Ovary (tissue), 9 donors: ENCODE results near the gene KRTCAP3. TPM values are rescaled to one million over a fixed set of nuclear protein-coding genes. Genes with fewer than 3 reads are reported as not detected.
A peak's percentile ranks its signal among the peaks of the same experiment; 100 is the strongest.

Source experiments
- DNase-seq, 5 donors: peaks; one replicate each; pipeline ENCODE4 v3.0.0-alpha.2; 2019 to 2020
- H3K27ac ChIP-seq, 2 donors: fragments of 200-600 bp; one replicate each; pipeline versions ENCODE4 v1.5.1 to v1.8.0; 2019 to 2022
- H3K27me3 ChIP-seq: fragments of 200-600 bp; one replicate; pipeline ENCODE4 v1.8.0; 2022
- H3K36me3 ChIP-seq: fragments of 200-600 bp; sonication (generic); one replicate; pipeline ENCODE4 v1.5.1; 2019
- H3K4me1 ChIP-seq: one replicate; pipeline ENCODE4 v1.8.1; 2013; ENCODE audit warnings: mild to moderate bottlenecking, moderate library complexity; ENCODE audit not compliant: insufficient read depth
- H3K4me3 ChIP-seq: fragments of 200-600 bp; sonication (generic); one replicate; pipeline ENCODE4 v1.5.1; 2017
- H3K9me3 ChIP-seq, 2 donors: fragments of 200-600 bp in 1 of 2; sonication (generic) in 1 of 2; one replicate each; pipeline versions ENCODE4 v1.5.1 to v1.8.1; 2013 to 2019; ENCODE audit warnings: mild to moderate bottlenecking in 1 of 2, moderate library complexity in 1 of 2
- CTCF ChIP-seq, 3 donors: fragments of 450-650 bp in 2 of 3; fragments of 200-600 bp in 1 of 3; IDR thresholded peaks; one replicate each; pipeline versions ENCODE4 v1.5.1 to v1.8.0; 2016 to 2022; ENCODE audit warnings: antibody characterized with exemption in 3 of 3, mild to moderate bottlenecking in 1 of 3
- EP300 ChIP-seq: sonication (generic); formaldehyde crosslinking; IDR thresholded peaks from one replicate; pipeline ENCODE4 v1.6.1; 2017; ENCODE audit warnings: antibody characterized with exemption
- POLR2A ChIP-seq: fragments of 450-650 bp; IDR thresholded peaks from one replicate; pipeline ENCODE4 v1.6.1; 2017; ENCODE audit warnings: antibody characterized with exemption, mild to moderate bottlenecking, moderate library complexity
- WGBS, 3 donors: extraction: QIAGEN DNeasy Blood & Tissue Kit in 1 of 3; methylation state at CpG; one replicate each; pipeline versions ENCODE4 v1.1.5 to v1.1.7; 2013 to 2017; 5-methylcytosine and 5-hydroxymethylcytosine counted together
- intact Hi-C, 4 donors: fragments of 100-400 bp; cut with DNase I; formaldehyde crosslinking; loops; one replicate each; pipeline versions ENCODE4 v1.11.0 to v1.15.1; 2022 to 2023
- polyA plus RNA-seq, 2 donors: library from polyadenylated mRNA; stranded (reverse); fragments of 200-250 nt in 1 of 2; fragments of 350-450 nt in 1 of 2; fragmentation: Illumina TruSeq in 1 of 2; extraction: RNeasy Lipid Tissue Mini Kit (QIAGEN cat#74804) in 1 of 2; gene quantifications; one replicate each; pipeline ENCODE4 v1.2.3, GENCODE V29; 2013 to 2014
- small RNA-seq: library from RNA; depleted of rRNA; stranded (forward); fragments of <200 nt; gene quantifications from one replicate; pipeline ENCODE3, GENCODE V24; 2016
- total RNA-seq, 7 donors: library from RNA; depleted of rRNA in 2 of 7; stranded (reverse); fragments of >200 nt in 2 of 7; fragmentation: NEBNext Ultra II Directional in 3 of 7; extraction: Animal tissue kit (Norgen Biotek cat#: 25700) in 3 of 7; gene quantifications; one replicate each; pipeline versions ENCODE4 v1.1.0 to v1.2.4, GENCODE V29; 2016 to 2023
- donor health status: DM: no; HTN: no; CAD: no; lungs with moderate emphysema.
- donor health status: DM: no; HTN: no; CAD: no.
- donor health status: Bipolar disorder and iron deficiency.
- donor health status: DM: yes; HTN: yes; CAD: no.
- donor health status: DM: no; HTN: no; CAD: no.
- donor health status: DM: yes; HTN: yes; CAD: no.

Gene KRTCAP3
- total and polyA plus RNA-seq, 9 donors: 0.82 to 34.5 (median 3.6) TPM

- H3K27ac ChIP-seq: peak overlapping the region; percentile 33 to 77
- DNase-seq: peak in 3 of 5 donors; percentile 26 to 38 (median 30)
- H3K36me3 ChIP-seq: no peaks in the 10 kb centered on the region
- no peaks in the 10 kb centered on the region for H3K9me3 ChIP-seq
- no peak for TF ChIP-seq EP300
- TF ChIP-seq POLR2A: no peak
- TF ChIP-seq CTCF (IDR thresholded peaks at IDR 0.05): peak in 1 of 3 donors; percentile 24
- 1 to 2% (median 1%) methylated on average over 11 of the region's 11 CpGs for WGBS, 3 donors
- intact Hi-C loops: no loop called here
- peaks cover 5% of the 10 kb centered on the region for H3K4me1 ChIP-seq
- H3K27me3 ChIP-seq: no peaks in the 10 kb centered on the region
- H3K4me3 ChIP-seq: peak overlapping the region; percentile 67
Measured at GRCh38 chr2:27489118-27489497, 46.9 kb downstream of the KRTCAP3 start.

GRCh38 chr2:27489498-27490397 lies 47.6 kb downstream of the KRTCAP3 start, which contains the start of gene IFT172:
TSS of gene IFT172 (minus strand) at chr2:27489743. CDS start at chr2:27489653, 90 bp downstream.
- intact Hi-C loops: loop anchor here in 1 of 4 donors (10.0 kb wide), 1 partner anchor 95 kb away; the partner anchor contains the start of gene ZNF512
- DNase-seq: peak; percentile 96 to 99 (median 98)
- 4 to 7% (median 6%) methylated on average over 43 of the region's 43 CpGs for WGBS, 3 donors
- Histone ChIP-seq H3K27me3 (no peaks in the 10 kb centered on the region), H3K9me3 (no peaks in the 10 kb centered on the region), H3K4me1 (peaks cover 5% of the 10 kb centered on the region), H3K4me3 (peak within 1 kb of the TSS; percentile 67), H3K36me3 (no peaks in the 10 kb centered on the region), H3K27ac (peak within 1 kb of the TSS; percentile 55 to 77)
- TF ChIP-seq POLR2A: peak; percentile 79
- TF ChIP-seq CTCF (IDR thresholded peaks at IDR 0.05): no peak

GRCh38 chr2:27492557-27492956 lies 50.4 kb downstream of the KRTCAP3 start:
- no peak for DNase-seq
- Histone ChIP-seq H3K27me3 (no peaks in the 10 kb centered on the region), H3K4me3 (no peak overlapping the region), H3K27ac (no peak overlapping the region), H3K9me3 (no peaks in the 10 kb centered on the region), H3K36me3 (no peaks in the 10 kb centered on the region), H3K4me1 (peaks cover 5% of the 10 kb centered on the region)
- TF ChIP-seq EP300 (no peak), CTCF (IDR thresholded peaks at IDR 0.05) (no peak), POLR2A (no peak)
- intact Hi-C loops: loop anchor here in 1 of 4 donors (10.0 kb wide), 1 partner anchor 92 kb away; the partner anchor contains the start of gene ZNF512
- WGBS, 3 donors: 87 to 92% (median 91%) methylated on average over 4 of the region's 4 CpGs

GRCh38 chr2:27493948-27494283 lies 51.7 kb downstream of the KRTCAP3 start:
- no peak overlapping the region for H3K4me3 ChIP-seq
- no peak for TF ChIP-seq POLR2A
- TF ChIP-seq CTCF (IDR thresholded peaks at IDR 0.05): no peak
- no peak for TF ChIP-seq EP300
- no peaks in the 10 kb centered on the region for H3K9me3 ChIP-seq
- no peaks in the 10 kb centered on the region for H3K36me3 ChIP-seq
- intact Hi-C loops: loop anchor here in 1 of 4 donors (10.0 kb wide), 1 partner anchor 91 kb away; the partner anchor contains the start of gene ZNF512
- peak in 1 of 5 donors; percentile 91 for DNase-seq
- no peaks in the 10 kb centered on the region for H3K27me3 ChIP-seq
- H3K4me1 ChIP-seq: peaks cover 5% of the 10 kb centered on the region
- H3K27ac ChIP-seq: peak overlapping the region; percentile 93 to 97
- WGBS, 3 donors: 29 to 54% (median 36%) methylated on average over 13 of the region's 13 CpGs

Small RNAs within 50 kb of the gene (small RNA-seq; reads per million reads assigned to genes)
- gene RNU6-986P: not detected

Other genes starting within 250 kb of the KRTCAP3 start
- gene ATRAID, start 230.3 kb upstream of the KRTCAP3 start, total RNA-seq: 100 to 1,000 TPM; 123 to 198 (median 135) TPM
- gene ATRAID, start 230.3 kb upstream of the KRTCAP3 start, polyA plus RNA-seq: 100 to 1,000 TPM; 199 to 318 TPM
- gene SLC5A6, start 230.1 kb upstream of the KRTCAP3 start, total RNA-seq: 10 to 100 TPM; 14.2 to 37.9 (median 21.4) TPM
- 10 to 100 TPM; 11.2 to 13.9 TPM for gene SLC5A6, start 230.1 kb upstream of the KRTCAP3 start, polyA plus RNA-seq
- gene CAD, start 225.0 kb upstream of the KRTCAP3 start, total RNA-seq: 10 to 100 TPM; 15.3 to 53.9 (median 36.3) TPM
- gene CAD, start 225.0 kb upstream of the KRTCAP3 start, polyA plus RNA-seq: 10 to 100 TPM; 11.9 to 16.2 TPM
- 1 to 10 TPM in 1 of 7 donors, under 1 TPM in 3, not detected in 3; 0.23 to 1.1 (median 0.45) TPM for gene SLC30A3, start 179.3 kb upstream of the KRTCAP3 start, total RNA-seq
- under 1 TPM; 0.27 to 0.38 TPM for gene SLC30A3, start 179.3 kb upstream of the KRTCAP3 start, polyA plus RNA-seq
- gene DNAJC5G, start 166.9 kb upstream of the KRTCAP3 start, total RNA-seq: under 1 TPM in 1 of 7 donors, not detected in 6; 0.56 TPM
- gene DNAJC5G, start 166.9 kb upstream of the KRTCAP3 start, polyA plus RNA-seq: under 1 TPM; 0.16 to 0.83 TPM
- gene TRIM54, start 160.0 kb upstream of the KRTCAP3 start, total RNA-seq: under 1 TPM in 4 of 7 donors, not detected in 3; 0.12 to 0.72 (median 0.49) TPM
- under 1 TPM; 0.20 to 0.21 TPM for gene TRIM54, start 160.0 kb upstream of the KRTCAP3 start, polyA plus RNA-seq
- gene UCN, start 133.9 kb upstream of the KRTCAP3 start, total RNA-seq: 1 to 10 TPM; 1.4 to 5.6 (median 1.6) TPM
- gene UCN, start 133.9 kb upstream of the KRTCAP3 start, polyA plus RNA-seq: 1 to 10 TPM in 1 of 2 donors, not detected in 1; 1.5 TPM
- gene MPV17, start 119.3 kb upstream of the KRTCAP3 start, total RNA-seq: 10 to 100 TPM; 47.0 to 64.3 (median 59.9) TPM
- gene MPV17, start 119.3 kb upstream of the KRTCAP3 start, polyA plus RNA-seq: 100 to 1,000 TPM in 1 of 2 donors, 10 to 100 TPM in 1; 61.8 to 169 TPM
- 10 to 100 TPM; 32.8 to 57.7 (median 45.8) TPM for gene GTF3C2, start 85.6 kb upstream of the KRTCAP3 start, total RNA-seq
- gene GTF3C2, start 85.6 kb upstream of the KRTCAP3 start, polyA plus RNA-seq: 10 to 100 TPM; 26.8 to 49.9 TPM
- gene EIF2B4, start 72.0 kb upstream of the KRTCAP3 start, total RNA-seq: 10 to 100 TPM; 28.0 to 46.8 (median 39.0) TPM
- 10 to 100 TPM; 37.0 to 39.9 TPM for gene EIF2B4, start 72.0 kb upstream of the KRTCAP3 start, polyA plus RNA-seq
- gene SNX17, start 71.8 kb upstream of the KRTCAP3 start, total RNA-seq: 100 to 1,000 TPM in 4 of 7 donors, 10 to 100 TPM in 3; 72.3 to 111 (median 100) TPM
- gene SNX17, start 71.8 kb upstream of the KRTCAP3 start, polyA plus RNA-seq: 10 to 100 TPM; 82.5 to 94.3 TPM
- 10 to 100 TPM in 6 of 7 donors, 1 to 10 TPM in 1; 4.8 to 24.1 (median 13.6) TPM for gene ZNF513, start 61.6 kb upstream of the KRTCAP3 start, total RNA-seq
- gene ZNF513, start 61.6 kb upstream of the KRTCAP3 start, polyA plus RNA-seq: 10 to 100 TPM in 1 of 2 donors, 1 to 10 TPM in 1; 3.4 to 11.0 TPM
- gene PPM1G, start 32.8 kb upstream of the KRTCAP3 start, total RNA-seq: 10 to 100 TPM; 27.2 to 57.4 (median 48.0) TPM
- gene PPM1G, start 32.8 kb upstream of the KRTCAP3 start, polyA plus RNA-seq: 10 to 100 TPM; 41.0 to 89.4 TPM
- gene NRBP1, start 13.8 kb upstream of the KRTCAP3 start, total RNA-seq: 100 to 1,000 TPM in 1 of 7 donors, 10 to 100 TPM in 6; 50.8 to 108 (median 90.0) TPM
- 100 to 1,000 TPM in 1 of 2 donors, 10 to 100 TPM in 1; 79.0 to 169 TPM for gene NRBP1, start 13.8 kb upstream of the KRTCAP3 start, polyA plus RNA-seq
- 10 to 100 TPM; 37.0 to 52.1 (median 43.9) TPM for gene IFT172, start 47.4 kb downstream of the KRTCAP3 start, total RNA-seq
- 10 to 100 TPM; 23.9 to 28.9 TPM for gene IFT172, start 47.4 kb downstream of the KRTCAP3 start, polyA plus RNA-seq
- 100 to 1,000 TPM in 1 of 7 donors, 10 to 100 TPM in 6; 27.3 to 117 (median 53.1) TPM for gene FNDC4, start 52.8 kb downstream of the KRTCAP3 start, total RNA-seq
- gene FNDC4, start 52.8 kb downstream of the KRTCAP3 start, polyA plus RNA-seq: 10 to 100 TPM; 40.2 to 62.3 TPM
- gene GCKR, start 54.5 kb downstream of the KRTCAP3 start, total RNA-seq: 10 to 100 TPM in 3 of 7 donors, 1 to 10 TPM in 4; 1.3 to 14.5 (median 5.4) TPM
- 1 to 10 TPM; 4.6 to 4.7 TPM for gene GCKR, start 54.5 kb downstream of the KRTCAP3 start, polyA plus RNA-seq
- gene ZNF512, start 140.7 kb downstream of the KRTCAP3 start, total RNA-seq: 10 to 100 TPM; 40.2 to 69.3 (median 53.4) TPM
- 10 to 100 TPM; 28.8 to 79.7 TPM for gene ZNF512, start 140.7 kb downstream of the KRTCAP3 start, polyA plus RNA-seq
- gene CCDC121, start 186.6 kb downstream of the KRTCAP3 start, total RNA-seq: 1 to 10 TPM; 3.2 to 8.8 (median 6.5) TPM
- gene CCDC121, start 186.6 kb downstream of the KRTCAP3 start, polyA plus RNA-seq: 1 to 10 TPM; 5.8 to 6.1 TPM
- 10 to 100 TPM; 15.1 to 24.3 (median 21.4) TPM for gene GPN1, start 186.7 kb downstream of the KRTCAP3 start, total RNA-seq
- 10 to 100 TPM; 20.4 to 48.3 TPM for gene GPN1, start 186.7 kb downstream of the KRTCAP3 start, polyA plus RNA-seq
- 10 to 100 TPM; 20.4 to 29.2 (median 24.5) TPM for gene SUPT7L, start 221.2 kb downstream of the KRTCAP3 start, total RNA-seq
- gene SUPT7L, start 221.2 kb downstream of the KRTCAP3 start, polyA plus RNA-seq: 10 to 100 TPM; 22.1 to 37.7 TPM
- gene SLC4A1AP, start 221.5 kb downstream of the KRTCAP3 start, total RNA-seq: 10 to 100 TPM; 15.0 to 19.2 (median 16.2) TPM
- 10 to 100 TPM; 14.6 to 22.0 TPM for gene SLC4A1AP, start 221.5 kb downstream of the KRTCAP3 start, polyA plus RNA-seq